ENCODE data around the gene PLXNB3. TPM values are rescaled to one million over a fixed set of nuclear protein-coding genes. Genes with fewer than 3 reads are reported as not detected.
"Not testable (repeated sequence)": the region's sequence is repeated elsewhere in the genome, so short reads cannot be mapped to it uniquely, and the experiment has no call there.

Gene PLXNB3
- total RNA-seq, 1 donor from 2014 or later: 99.1 TPM

- intact Hi-C loops (cut with DNase I): no loop called here
Observed at GRCh38 chrX:153725832-153726285, 38.2 kb upstream of the PLXNB3 start.

GRCh38 chrX:153726286-153727122 lies 37.5 kb upstream of the PLXNB3 start:
- Histone ChIP-seq H3K27ac (peak overlapping the region; percentile 88 to 89), H3K27me3 (no peaks in the 10 kb centered on the region), H3K4me3 (peak overlapping the region; percentile 62 to 69), H3K9me3 (no peaks in the 10 kb centered on the region), H3K4me1 (peaks cover 8 to 26% of the 10 kb centered on the region in 2 donors), H3K36me3 (no peaks in the 10 kb centered on the region)
- DNase-seq (ENCODE audit: low spot score in 2 of 2): peak in 1 of 2 donors; percentile 79
- intact Hi-C loops (cut with DNase I): no loop called here
- TF ChIP-seq CTCF (IDR thresholded peaks at IDR 0.05): no peak

More at GRCh38 chrX:153725832-153726285, 38.2 kb upstream of the PLXNB3 start:
- peak overlapping the region; percentile 88 to 89 for H3K27ac ChIP-seq
- H3K36me3 ChIP-seq: peaks cover 0 to 2% of the 10 kb centered on the region in 2 donors
- H3K4me3 ChIP-seq: peak overlapping the region; percentile 62 to 69
- no peak for DNase-seq (ENCODE audit: low spot score in 2 of 2)
- H3K27me3 ChIP-seq: no peaks in the 10 kb centered on the region
- H3K9me3 ChIP-seq: no peaks in the 10 kb centered on the region
- H3K4me1 ChIP-seq: peaks cover 8 to 26% of the 10 kb centered on the region in 2 donors
- TF ChIP-seq CTCF (IDR thresholded peaks at IDR 0.05): no peak

- Histone ChIP-seq H3K27me3 (no peaks in the 10 kb centered on the region), H3K36me3 (no peaks in the 10 kb centered on the region), H3K9me3 (no peaks in the 10 kb centered on the region), H3K27ac (peak overlapping the region; percentile 88 to 89), H3K4me3 (peak overlapping the region; percentile 27 to 69), H3K4me1 (peaks cover 8 to 26% of the 10 kb centered on the region in 2 donors)
- intact Hi-C loops (cut with DNase I): no loop called here
- TF ChIP-seq CTCF (IDR thresholded peaks at IDR 0.05): no peak
- peak in 1 of 2 donors; percentile 81 for DNase-seq (ENCODE audit: low spot score in 2 of 2)
Observed at GRCh38 chrX:153727123-153727931, 36.7 kb upstream of the PLXNB3 start.

- intact Hi-C loops (cut with DNase I): no loop called here
- Histone ChIP-seq H3K9me3 (no peaks in the 10 kb centered on the region), H3K27ac (peak overlapping the region in 1 of 2 donors; percentile 89), H3K36me3 (no peaks in the 10 kb centered on the region), H3K27me3 (no peaks in the 10 kb centered on the region), H3K4me3 (no peak overlapping the region), H3K4me1 (peaks cover 8 to 26% of the 10 kb centered on the region in 2 donors)
- DNase-seq (ENCODE audit: low spot score in 2 of 2): no peak
- TF ChIP-seq CTCF (IDR thresholded peaks at IDR 0.05): no peak
Observed at GRCh38 chrX:153728095-153728494, 36.0 kb upstream of the PLXNB3 start.

GRCh38 chrX:153728951-153729631 lies 35.0 kb upstream of the PLXNB3 start:
- Histone ChIP-seq H3K36me3 (no peaks in the 10 kb centered on the region), H3K27ac (no peak overlapping the region), H3K9me3 (no peaks in the 10 kb centered on the region), H3K4me1 (peaks cover 8 to 26% of the 10 kb centered on the region in 2 donors), H3K4me3 (no peak overlapping the region), H3K27me3 (no peaks in the 10 kb centered on the region)
- intact Hi-C loops (cut with DNase I): no loop called here
- TF ChIP-seq CTCF (IDR thresholded peaks at IDR 0.05): no peak
- DNase-seq (ENCODE audit: low spot score in 2 of 2): no peak

GRCh38 chrX:153730115-153730514 lies 33.9 kb upstream of the PLXNB3 start:
- H3K9me3 ChIP-seq; H3K36me3 ChIP-seq; intact Hi-C loops (cut with DNase I); H3K27me3 ChIP-seq; DNase-seq (ENCODE audit: low spot score in 2 of 2); H3K4me3 ChIP-seq; H3K27ac ChIP-seq: not testable (repeated sequence)
- peaks cover 8 to 23% of the 10 kb centered on the region in 2 donors for H3K4me1 ChIP-seq
